Measurements from ENCODE around the gene LAMB3. TPM values are rescaled to one million over a fixed set of nuclear protein-coding genes. Genes with fewer than 3 reads are reported as not detected.

The LAMB3 gene
- total RNA-seq, 1 experiment from 2014 or later, result 0.28 TPM

DNA sequence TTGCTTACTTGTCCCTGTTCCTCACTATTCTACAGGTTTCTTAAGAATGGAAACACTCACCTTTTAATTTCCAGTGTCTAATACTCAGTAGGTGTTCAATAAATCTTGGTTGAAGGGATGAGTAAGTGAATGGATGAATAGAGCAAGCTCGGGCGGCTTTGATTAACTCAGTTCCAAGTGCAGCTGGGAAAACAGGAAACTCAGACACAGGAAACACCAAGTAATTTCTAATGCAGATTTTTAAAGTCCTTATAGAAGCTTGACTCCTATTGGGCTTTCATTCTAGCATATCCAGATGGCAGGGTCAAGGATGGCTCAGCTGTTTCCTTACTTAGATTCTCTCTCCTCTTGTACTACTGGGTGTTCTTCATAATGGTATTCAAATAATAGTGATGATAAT is 54.7 kb downstream of the LAMB3 start:
- H3K79me1 ChIP-seq (ENCODE audit: insufficient read depth, low read depth, low read length, poor library complexity, severe bottlenecking), result no peaks in the 10 kb centered on the region
- TF ChIP-seq, protein P1, sequence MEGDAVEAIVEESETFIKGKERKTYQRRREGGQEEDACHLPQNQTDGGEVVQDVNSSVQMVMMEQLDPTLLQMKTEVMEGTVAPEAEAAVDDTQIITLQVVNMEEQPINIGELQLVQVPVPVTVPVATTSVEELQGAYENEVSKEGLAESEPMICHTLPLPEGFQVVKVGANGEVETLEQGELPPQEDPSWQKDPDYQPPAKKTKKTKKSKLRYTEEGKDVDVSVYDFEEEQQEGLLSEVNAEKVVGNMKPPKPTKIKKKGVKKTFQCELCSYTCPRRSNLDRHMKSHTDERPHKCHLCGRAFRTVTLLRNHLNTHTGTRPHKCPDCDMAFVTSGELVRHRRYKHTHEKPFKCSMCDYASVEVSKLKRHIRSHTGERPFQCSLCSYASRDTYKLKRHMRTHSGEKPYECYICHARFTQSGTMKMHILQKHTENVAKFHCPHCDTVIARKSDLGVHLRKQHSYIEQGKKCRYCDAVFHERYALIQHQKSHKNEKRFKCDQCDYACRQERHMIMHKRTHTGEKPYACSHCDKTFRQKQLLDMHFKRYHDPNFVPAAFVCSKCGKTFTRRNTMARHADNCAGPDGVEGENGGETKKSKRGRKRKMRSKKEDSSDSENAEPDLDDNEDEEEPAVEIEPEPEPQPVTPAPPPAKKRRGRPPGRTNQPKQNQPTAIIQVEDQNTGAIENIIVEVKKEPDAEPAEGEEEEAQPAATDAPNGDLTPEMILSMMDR (conservative IDR thresholded peaks at IDR 0.05), result no peak
- H3K56ac ChIP-seq (ENCODE audit: insufficient read length, low read depth, low read length), result no peak overlapping the region
- no peak overlapping the region for H3K4ac ChIP-seq (ENCODE audit: low read depth, low read length)
- Mint-ChIP-seq H3K4me1 (no peaks in the 10 kb centered on the region), H3K27ac (no peak overlapping the region), H3K4me3 (no peak overlapping the region), H3K36me3 (ENCODE audit: insufficient read depth in 1 of 3, low read depth in 3 of 3) (no peaks in the 10 kb centered on the region), H3K27me3 (ENCODE audit: low read depth) (peaks cover 24% of the 10 kb centered on the region), H3K9me3 (no peaks in the 10 kb centered on the region)
- H3K9me3 ChIP-seq (ENCODE audit: control insufficient read depth, low read depth, low read length), result no peaks in the 10 kb centered on the region
- H3K23me2 ChIP-seq (ENCODE audit: insufficient read length, low read depth, low read length, poor library complexity, severe bottlenecking), result no peaks in the 10 kb centered on the region
- H3K27ac ChIP-seq (ENCODE audit: insufficient read length, low read depth, low read length), result no peak overlapping the region
- H3K18ac ChIP-seq (ENCODE audit: insufficient read length, low read depth, low read length), result no peak overlapping the region
- H3K14ac ChIP-seq (ENCODE audit: insufficient read depth, low read length), result no peak overlapping the region
- no peaks in the 10 kb centered on the region for H3K4me1 ChIP-seq (ENCODE audit: insufficient read depth, low read length)
- no peak overlapping the region for H2BK12ac ChIP-seq (ENCODE audit: insufficient read length, low read depth, low read length)
- no peak overlapping the region for H3K9ac ChIP-seq (ENCODE audit: extremely low read depth, insufficient read length, low read length)
- no peak overlapping the region for H3K23ac ChIP-seq (ENCODE audit: insufficient read length, low read depth, low read length)
- no peak for DNase-seq
- no peak overlapping the region for H2AK5ac ChIP-seq (ENCODE audit: insufficient read length, low read length)
- no peak overlapping the region for H2BK120ac ChIP-seq (ENCODE audit: low read depth, low read length, poor library complexity, severe bottlenecking)
- no peak overlapping the region for H2BK15ac ChIP-seq (ENCODE audit: low read depth, low read length)
- WGBS (ENCODE audit: extremely low coverage, insufficient read length, low lambda C conversion rate), result no CpG with 5 or more reads among the region's 2 CpGs
- H2BK20ac ChIP-seq (ENCODE audit: low read depth, low read length, poor library complexity, severe bottlenecking), result no peak overlapping the region
- H4K5ac ChIP-seq (ENCODE audit: insufficient read length, low read depth, low read length), result no peak overlapping the region
- no peaks in the 10 kb centered on the region for H3K79me2 ChIP-seq (ENCODE audit: insufficient read depth, low read length)
- no peak overlapping the region for H3T11ph ChIP-seq (ENCODE audit: low read length)
- no peaks in the 10 kb centered on the region for H4K20me1 ChIP-seq (ENCODE audit: control insufficient read depth, insufficient read depth, insufficient read length)
- no peak overlapping the region for H3K4me2 ChIP-seq (ENCODE audit: insufficient read depth, insufficient read length, low read length)
- H4K91ac ChIP-seq (ENCODE audit: insufficient read length, low read depth, low read length), result no peak overlapping the region
- H4K8ac ChIP-seq (replicated peaks; ENCODE audit: insufficient read length, low read depth, low read length), result no peak overlapping the region
- no peaks in the 10 kb centered on the region; the same call in 1 of the 2 replicates for H3K27me3 ChIP-seq (ENCODE audit: insufficient read depth, low read length)
- no peak overlapping the region for H2BK5ac ChIP-seq (ENCODE audit: insufficient read length, low read length)
- no peak overlapping the region for H2AFZ ChIP-seq (ENCODE audit: low read length)
